Hematopoietic multipotent progenitor cell treated with erythropoietin and hydrocortisone succinate and interleukin-3 and kit ligand, for 8 days (in vitro differentiated cells): ENCODE data around the gene DNAJB1.

ENCODE experiments used
- DNase-seq: peaks from one replicate; pipeline ENCODE4 v3.0.0-alpha.2; 2015

DNAJB1 gene

DNA sequence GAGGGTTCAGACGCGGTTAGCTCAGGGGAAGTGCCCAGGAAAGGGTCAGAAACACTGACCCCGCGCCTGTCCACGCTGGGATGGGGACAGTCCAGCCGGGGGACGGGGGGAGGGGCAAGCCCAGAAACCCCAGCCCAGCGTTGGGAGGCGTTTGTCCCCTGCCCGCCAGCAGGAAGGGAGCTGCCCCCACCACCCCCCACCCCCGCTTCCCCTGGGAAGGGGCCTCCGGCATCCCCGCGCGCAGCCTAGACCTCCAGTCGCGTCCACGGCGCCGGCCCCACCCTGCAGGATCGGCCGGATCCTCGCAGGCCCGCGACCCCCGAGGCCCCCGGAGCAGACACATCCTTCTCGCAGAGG, 22.5 kb downstream of the DNAJB1 start:
- no peak for DNase-seq

DNA sequence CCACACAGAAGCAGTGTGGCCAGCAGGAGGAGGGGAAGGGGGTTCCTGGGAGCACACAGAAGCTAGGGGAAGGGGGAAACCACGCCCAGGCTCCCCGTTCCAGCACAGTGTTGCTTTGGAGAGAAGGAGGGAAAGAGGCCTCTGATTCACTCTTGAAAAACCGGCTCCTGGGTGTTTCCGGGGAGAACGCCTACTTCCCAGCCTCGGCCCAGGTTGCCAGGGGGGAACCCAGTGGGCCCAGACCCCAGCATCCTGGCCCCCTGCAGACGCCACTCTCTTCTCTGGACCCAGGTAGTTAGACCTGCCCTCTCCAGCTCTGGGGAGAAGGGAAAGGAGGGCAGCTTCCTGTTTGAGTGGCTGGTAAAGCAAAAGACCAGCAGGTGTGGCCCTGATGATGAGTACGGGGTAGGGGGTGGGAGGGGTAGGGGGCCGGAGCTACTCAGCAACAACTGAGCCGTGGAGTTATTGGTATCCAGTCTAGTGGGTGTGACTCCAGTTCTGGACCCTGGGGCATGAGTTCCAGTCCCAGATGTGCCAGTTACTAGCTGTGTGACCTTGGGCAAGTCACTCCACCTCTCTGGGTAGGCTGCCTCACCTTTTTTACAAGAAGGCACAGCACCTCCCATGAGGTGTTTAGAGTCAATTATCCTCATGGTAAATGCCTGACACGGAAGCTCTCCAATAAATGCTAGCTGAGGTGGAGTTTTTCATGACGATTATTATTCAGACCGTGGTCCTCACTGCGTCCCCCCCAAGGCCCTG, 23.1 kb downstream of the DNAJB1 start:
- no peak for DNase-seq

- DNase-seq: no peak
Measured at GRCh38 chr19:14494411-14494810, 23.8 kb downstream of the DNAJB1 start.

DNA sequence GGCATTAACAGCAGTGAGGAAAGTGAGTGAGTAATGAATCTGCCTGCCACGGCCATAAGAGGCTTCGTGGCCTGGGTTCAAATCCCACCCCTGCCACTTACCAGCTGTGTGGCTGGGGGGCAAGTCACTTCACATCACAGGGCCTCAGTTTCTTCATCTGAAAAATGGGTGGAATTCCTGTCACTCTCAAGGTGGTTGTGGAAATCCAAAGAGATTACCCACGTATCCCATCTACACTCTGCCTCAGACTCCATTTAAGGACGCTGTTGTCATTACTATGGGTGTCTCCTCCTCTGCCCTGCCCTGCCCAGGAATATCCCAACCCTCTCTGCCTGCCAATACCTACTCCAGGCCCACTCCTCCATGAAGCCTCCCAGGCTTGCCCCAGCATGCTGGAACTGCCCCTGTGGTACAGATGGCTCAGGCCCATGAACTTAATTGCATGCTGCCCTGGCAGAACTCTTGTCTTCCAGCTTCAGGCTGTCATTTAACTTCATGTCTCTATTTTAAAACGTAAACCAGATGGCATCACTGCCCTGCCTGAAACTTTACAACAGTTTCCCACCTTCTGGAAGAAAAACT, 25.4 kb downstream of the DNAJB1 start:
- no peak for DNase-seq

- DNase-seq: no peak
Measured at GRCh38 chr19:14487370-14488125, 30.6 kb downstream of the DNAJB1 start.

GRCh38 chr19:14482172-14482941, 35.8 kb downstream of the DNAJB1 start:
- DNase-seq: no peak

DNA sequence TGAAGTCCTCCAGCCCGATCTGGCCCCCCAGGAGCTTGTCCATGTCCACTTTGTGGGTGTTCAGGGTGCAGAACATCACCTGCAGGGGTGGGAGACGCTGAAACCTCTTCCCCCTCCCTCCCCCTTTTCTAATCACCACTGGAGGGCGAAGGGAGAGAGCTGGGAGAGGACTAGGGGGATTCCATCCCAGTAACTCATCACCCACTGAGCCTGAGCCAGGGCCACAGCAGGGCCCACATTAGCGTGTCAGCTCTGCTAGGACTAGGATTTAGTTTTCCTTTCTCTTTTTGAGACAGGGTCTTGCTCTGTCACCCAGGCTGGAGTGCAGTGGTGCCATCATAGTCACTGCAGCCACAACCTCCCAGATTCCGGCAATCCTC, 37.5 kb downstream of the DNAJB1 start:
- DNase-seq: no peak

- peak; percentile 33 for DNase-seq
Measured at GRCh38 chr19:14479975-14480699, 38.1 kb downstream of the DNAJB1 start.

- no peak for DNase-seq
Measured at GRCh38 chr19:14479309-14479974, 38.8 kb downstream of the DNAJB1 start.

DNA sequence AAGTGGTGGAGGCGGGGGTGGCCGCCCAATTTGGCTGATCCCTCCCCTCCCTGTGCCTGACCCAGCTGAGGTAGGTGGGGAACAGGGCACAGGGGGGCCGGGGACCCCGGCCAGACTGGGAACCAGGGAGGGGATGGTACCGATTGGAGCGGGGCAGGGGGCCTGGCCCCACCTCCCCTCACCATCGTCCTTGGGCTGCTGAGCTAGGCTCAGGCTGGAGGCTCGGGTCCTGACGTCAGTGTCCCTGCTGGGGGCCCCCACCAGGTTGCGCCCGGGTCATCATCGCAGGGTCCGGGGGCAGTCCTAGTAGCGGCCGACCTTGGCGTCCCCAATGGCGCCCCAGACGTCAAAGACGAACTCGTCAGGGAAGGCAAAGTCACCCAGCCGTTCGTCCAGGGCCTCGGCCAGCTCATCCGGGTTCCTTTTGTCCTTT, 40.1 kb downstream of the DNAJB1 start:
- no peak for DNase-seq

- DNase-seq: no peak
Measured at GRCh38 chr19:14477418-14478112, 40.6 kb downstream of the DNAJB1 start.

GRCh38 chr19:14476673-14477401, 41.4 kb downstream of the DNAJB1 start:
- DNase-seq: peak; percentile 32

DNA sequence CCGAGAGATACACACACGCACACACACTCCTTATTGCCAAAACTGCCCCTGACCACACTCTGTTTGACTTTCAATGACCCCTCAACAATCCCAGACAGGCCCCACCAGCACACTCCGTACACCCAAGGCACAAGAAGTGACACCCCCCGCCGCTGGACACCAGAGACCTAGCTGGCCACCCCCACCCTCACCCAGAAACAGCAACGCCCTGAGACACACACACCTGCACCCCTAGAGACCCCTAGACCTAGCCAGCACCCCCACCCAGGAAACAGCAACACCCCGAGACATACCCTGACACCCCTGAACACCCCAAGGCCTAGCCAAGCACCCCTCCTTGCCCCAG, 41.9 kb downstream of the DNAJB1 start:
- no peak for DNase-seq

- no peak for DNase-seq
Measured at GRCh38 chr19:14475251-14476073, 42.7 kb downstream of the DNAJB1 start, which contains the start of gene PTGER1. Gene PTGER1 (minus strand): TSS chr19:14475354. CDS start chr19:14474320, 1,034 bp downstream.

- DNase-seq: no peak
Measured at GRCh38 chr19:14474827-14475226, 43.4 kb downstream of the DNAJB1 start.

- no peak for DNase-seq
Measured at GRCh38 chr19:14473978-14474578, 44.1 kb downstream of the DNAJB1 start.

- no peak for DNase-seq
Measured at GRCh38 chr19:14473073-14473977, 44.9 kb downstream of the DNAJB1 start.
